GM12872 (cell line): ENCODE results near the gene MTUS2.

Experiments used
- TF ChIP-seq, protein P1 (sequence below): IDR thresholded peaks from 3 replicates; pipeline ENCODE4 v1.5.1; 2011; ENCODE audit warnings: low read depth, mild to moderate bottlenecking, low read length, moderate library complexity; ENCODE audit not compliant: insufficient read depth

The MTUS2 gene

DNA sequence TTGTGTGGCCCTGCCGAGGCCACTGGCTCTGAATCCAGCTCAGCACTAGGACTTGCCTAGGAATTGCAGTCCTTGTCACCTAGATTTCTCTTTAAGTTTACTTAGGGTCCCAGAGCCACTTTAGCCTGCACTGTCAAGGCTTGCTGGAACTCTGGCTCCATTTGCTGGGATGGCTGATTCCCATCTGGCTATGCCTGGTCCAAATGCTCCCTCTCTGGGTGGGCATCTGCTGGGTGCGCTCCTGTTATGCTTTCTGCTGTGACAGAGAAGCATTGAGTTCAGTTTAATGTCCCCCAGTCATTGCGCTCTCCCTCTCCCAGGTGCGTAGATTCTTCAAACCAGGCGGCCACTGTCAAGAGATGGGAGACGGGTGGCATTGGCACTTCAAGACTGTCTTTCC, 102.2 kb downstream of the MTUS2 start:
- TF ChIP-seq, protein P1, sequence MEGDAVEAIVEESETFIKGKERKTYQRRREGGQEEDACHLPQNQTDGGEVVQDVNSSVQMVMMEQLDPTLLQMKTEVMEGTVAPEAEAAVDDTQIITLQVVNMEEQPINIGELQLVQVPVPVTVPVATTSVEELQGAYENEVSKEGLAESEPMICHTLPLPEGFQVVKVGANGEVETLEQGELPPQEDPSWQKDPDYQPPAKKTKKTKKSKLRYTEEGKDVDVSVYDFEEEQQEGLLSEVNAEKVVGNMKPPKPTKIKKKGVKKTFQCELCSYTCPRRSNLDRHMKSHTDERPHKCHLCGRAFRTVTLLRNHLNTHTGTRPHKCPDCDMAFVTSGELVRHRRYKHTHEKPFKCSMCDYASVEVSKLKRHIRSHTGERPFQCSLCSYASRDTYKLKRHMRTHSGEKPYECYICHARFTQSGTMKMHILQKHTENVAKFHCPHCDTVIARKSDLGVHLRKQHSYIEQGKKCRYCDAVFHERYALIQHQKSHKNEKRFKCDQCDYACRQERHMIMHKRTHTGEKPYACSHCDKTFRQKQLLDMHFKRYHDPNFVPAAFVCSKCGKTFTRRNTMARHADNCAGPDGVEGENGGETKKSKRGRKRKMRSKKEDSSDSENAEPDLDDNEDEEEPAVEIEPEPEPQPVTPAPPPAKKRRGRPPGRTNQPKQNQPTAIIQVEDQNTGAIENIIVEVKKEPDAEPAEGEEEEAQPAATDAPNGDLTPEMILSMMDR, result no peak

DNA sequence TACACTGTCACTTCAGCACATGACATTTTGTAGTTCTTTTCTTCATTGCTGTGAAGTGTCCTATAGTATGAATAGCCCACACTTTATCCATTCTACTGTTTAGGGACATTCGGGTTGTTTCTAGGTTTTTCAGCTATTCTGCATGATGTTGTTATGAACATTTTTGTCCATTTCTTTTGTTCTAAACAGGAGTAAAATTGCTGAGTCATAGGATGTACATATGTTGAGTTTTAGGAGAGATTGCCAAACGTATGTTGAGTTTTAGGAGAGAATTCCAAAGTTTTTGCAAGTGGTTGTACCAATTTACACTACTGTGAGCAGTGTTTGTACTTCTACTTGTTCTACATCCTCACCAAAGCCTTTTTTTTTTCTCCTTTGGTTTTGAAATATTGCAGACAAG, 115.0 kb downstream of the MTUS2 start:
- TF ChIP-seq, protein P1, result no peak

DNA sequence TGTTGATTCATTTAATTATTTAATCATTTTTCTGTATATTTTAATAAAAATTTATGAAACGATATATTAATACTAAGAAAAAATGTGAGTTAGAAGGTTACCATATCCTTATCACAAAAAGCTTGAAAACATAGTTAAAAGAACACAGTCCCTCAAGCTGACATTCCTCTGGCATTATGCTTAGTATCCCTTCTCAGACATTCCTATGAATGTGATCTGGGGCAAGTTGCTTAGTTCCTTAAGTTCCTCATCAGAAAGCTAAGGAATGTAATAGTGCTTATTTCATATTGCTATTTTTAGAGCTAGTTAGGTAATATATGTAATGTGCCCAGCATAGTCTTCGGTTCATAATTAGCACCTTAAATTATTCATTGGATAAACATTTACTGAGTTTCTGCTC, 122.8 kb downstream of the MTUS2 start:
- TF ChIP-seq, protein P1, result no peak

DNA sequence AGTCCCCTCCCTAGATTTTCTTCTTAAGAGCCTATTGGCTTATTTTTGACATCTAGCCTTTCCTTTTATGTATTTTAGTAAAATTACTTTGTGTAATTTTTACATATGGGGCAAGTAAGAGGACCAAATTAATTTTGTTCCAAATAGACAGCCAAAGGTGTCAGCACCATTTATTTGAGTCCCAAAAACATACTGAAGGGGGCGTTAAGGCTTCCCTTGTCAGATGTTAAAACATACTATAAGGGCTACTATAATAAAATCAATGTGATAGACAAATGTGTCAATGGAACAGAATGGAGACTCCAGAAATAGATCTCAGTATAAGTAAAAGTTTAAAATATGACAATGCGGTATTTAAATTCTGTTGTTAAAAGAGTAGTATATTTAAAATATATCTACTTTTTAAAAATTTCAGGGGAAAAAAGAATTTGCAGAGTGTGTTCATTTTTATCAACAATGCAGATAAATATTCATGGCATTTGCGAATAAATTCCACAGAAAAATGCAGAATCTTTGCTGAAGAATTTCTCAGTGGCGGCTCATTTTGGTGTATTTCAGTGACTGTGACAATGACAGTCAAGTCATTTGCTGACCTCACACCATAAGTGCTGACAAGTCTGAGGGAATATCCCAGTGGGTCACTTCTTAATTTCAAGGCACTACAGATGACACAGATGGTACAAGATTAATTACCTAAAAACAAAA, 133.7 kb downstream of the MTUS2 start:
- TF ChIP-seq, protein P1, result 0 out of 3 replicates have a peak, but pooled peaks have one; percentile 7

DNA sequence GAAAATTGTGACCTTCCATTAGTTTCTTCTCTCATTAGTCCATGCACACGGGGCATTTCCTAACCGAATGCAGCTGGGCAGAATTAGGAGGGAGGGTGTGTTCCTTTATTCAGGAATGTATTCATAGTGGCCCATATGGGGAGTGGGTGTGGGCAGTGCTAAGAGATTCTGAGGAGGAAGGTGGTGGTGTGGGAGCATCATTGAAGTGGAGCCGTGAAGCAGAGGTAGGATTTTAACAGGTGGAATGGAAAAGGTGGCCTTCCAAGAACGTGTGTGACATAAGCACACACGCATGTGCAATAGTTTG, 134.2 kb downstream of the MTUS2 start:
- TF ChIP-seq, protein P1, result no peak

DNA sequence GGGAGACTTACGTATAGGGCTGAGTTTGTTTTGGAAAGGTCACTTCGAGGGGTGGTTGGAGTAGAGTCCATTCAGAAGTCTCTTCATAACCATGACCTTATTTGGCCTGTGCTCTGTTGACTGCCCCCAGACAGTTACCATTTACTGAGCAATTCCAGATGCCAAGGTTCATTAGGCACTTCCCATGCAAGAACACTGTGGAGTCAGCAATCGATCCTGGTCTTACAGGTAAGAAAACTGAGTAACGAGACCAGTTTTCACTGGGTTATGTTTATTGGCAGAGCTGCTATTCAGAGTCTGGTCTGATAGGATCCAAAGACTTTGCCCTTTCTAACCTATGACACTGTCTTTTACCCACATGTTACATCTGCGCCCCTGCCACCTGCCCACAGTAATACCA, 134.7 kb downstream of the MTUS2 start:
- TF ChIP-seq, protein P1, result no peak

DNA sequence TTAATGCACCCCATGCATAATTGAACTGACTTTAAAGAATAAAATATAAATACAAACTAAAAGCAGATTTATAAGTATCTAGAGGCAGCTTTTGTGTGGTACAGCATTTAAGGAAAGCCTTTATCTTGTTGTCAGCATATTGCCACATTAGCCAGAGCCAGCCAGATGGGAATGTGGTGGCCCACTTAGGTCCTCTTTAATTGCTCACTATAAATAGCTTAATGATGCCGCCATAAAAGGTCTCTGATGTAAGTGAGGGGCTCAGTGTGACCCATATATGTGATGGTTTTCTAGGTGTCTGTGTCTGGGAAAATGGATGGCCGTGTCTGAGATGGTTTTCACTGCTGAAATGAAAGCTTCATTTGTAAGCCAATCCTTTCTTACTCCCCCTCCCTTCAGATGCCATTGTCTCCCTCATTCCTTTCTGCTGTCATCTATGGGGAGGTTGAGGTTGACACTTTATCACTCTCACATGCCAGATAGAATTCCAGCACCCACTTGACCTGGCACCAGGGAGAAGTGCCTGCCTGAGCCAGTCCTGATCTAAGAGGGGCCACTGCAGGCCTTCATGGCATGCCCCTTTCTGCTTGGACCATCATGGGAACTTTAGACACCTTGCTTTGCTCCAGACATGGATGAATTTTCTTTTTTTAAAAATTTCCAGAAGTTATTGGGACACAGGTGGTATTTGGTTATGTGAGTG, 135.3 kb downstream of the MTUS2 start:
- TF ChIP-seq, protein P1, result no peak
